Progenitor cell of endocrine pancreas (in vitro differentiated cells): Measurements from ENCODE around the gene RHOF. TPM values are rescaled to one million over a fixed set of nuclear protein-coding genes. Genes with fewer than 3 reads are reported as not detected.

Source experiments
- DNase-seq: peaks from one replicate; pipeline ENCODE4 v3.0.0; 2021; ENCODE audit warnings: low spot score; ENCODE audit not compliant: unreplicated experiment
- H3K27ac Mint-ChIP-seq: 2 replicates; pipeline ENCODE4 v1.8.0; 2021; ENCODE audit warnings: mild to moderate bottlenecking, moderate library complexity, mixed read lengths
- H3K27me3 Mint-ChIP-seq: 2 replicates; pipeline ENCODE4 v1.8.0; 2021; ENCODE audit warnings: mixed read lengths
- H3K36me3 Mint-ChIP-seq: 2 replicates; pipeline ENCODE4 v1.8.0; 2022; ENCODE audit warnings: mixed read lengths; ENCODE audit not compliant: insufficient read depth
- H3K4me1 Mint-ChIP-seq: 2 replicates; pipeline ENCODE4 v1.8.0; 2021; ENCODE audit warnings: low read depth, mixed read lengths
- H3K4me3 Mint-ChIP-seq: 2 replicates; pipeline ENCODE4 v1.8.0; 2021; ENCODE audit warnings: low read depth, mild to moderate bottlenecking, moderate library complexity, mixed read lengths
- H3K9me3 Mint-ChIP-seq: 2 replicates; pipeline ENCODE4 v1.8.0; 2021; ENCODE audit warnings: low read depth, mixed read lengths
- total RNA-seq: library from RNA; stranded (reverse); gene quantifications from 2 replicates; pipeline ENCODE4 v1.2.1, GENCODE V29; 2021
- TF ChIP-seq, protein P1 (sequence below): fragments of 200-600 bp; sonication (generic); IDR thresholded peaks from one replicate; pipeline ENCODE4 v1.5.0; 2021; ENCODE audit warnings: antibody characterized with exemption, mild to moderate bottlenecking; ENCODE audit not compliant: unreplicated experiment

Gene RHOF
- total RNA-seq, 1 donor from 2014 or later, result 36.0 TPM

DNA sequence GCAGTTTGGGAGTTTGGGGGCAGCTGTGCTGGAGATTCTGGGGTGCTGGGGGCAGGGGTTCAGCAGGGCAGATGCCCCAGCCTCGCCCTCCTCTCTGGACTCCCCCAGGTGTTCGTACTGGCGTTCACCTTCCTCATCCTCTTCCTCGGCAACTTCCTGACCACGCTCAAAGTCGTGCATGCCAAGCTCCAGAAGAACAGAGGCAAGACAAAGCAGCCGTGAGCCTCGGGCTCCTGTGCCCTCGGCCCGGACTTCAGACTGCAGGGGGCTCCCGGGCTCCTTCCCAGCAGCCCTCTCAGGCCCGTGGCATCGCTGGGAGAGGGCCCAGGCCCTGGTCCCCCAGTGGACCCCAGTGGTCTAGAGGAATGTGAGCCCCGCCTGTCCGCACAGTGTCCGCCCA, 18.0 kb downstream of the RHOF start:
- TF ChIP-seq, protein P1, sequence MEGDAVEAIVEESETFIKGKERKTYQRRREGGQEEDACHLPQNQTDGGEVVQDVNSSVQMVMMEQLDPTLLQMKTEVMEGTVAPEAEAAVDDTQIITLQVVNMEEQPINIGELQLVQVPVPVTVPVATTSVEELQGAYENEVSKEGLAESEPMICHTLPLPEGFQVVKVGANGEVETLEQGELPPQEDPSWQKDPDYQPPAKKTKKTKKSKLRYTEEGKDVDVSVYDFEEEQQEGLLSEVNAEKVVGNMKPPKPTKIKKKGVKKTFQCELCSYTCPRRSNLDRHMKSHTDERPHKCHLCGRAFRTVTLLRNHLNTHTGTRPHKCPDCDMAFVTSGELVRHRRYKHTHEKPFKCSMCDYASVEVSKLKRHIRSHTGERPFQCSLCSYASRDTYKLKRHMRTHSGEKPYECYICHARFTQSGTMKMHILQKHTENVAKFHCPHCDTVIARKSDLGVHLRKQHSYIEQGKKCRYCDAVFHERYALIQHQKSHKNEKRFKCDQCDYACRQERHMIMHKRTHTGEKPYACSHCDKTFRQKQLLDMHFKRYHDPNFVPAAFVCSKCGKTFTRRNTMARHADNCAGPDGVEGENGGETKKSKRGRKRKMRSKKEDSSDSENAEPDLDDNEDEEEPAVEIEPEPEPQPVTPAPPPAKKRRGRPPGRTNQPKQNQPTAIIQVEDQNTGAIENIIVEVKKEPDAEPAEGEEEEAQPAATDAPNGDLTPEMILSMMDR, result no peak
- DNase-seq, result no peak

DNA sequence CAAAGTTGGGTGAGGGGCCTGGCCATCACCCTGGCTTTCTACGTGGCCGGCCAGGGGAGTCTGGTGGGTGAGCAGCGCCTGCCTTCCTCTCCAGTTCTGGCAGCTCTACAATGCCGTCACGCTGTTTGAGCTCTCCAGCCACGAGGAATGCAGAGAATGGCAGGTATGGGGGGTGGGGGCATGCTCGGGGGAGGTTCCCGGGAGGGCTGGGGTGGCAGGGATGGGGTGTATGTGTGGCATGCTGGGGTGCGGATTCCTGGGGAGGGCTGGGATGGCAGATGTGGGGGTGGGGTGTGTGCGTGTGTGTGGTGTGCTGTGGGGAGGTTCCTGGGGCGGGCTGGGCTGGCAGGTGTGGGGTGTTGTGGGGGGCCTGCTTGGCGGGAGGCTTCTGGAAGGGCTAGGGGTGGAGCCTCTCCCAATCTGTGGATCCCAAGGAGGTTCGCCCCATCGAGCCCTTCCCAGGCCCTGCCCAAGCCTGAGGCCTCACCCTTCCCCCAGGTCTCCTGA, 18.5 kb downstream of the RHOF start:
- Mint-ChIP-seq H3K4me3 (no peak overlapping the region), H3K9me3 (no peaks in the 10 kb centered on the region), H3K4me1 (peaks cover 3% of the 10 kb centered on the region), H3K27ac (no peak overlapping the region), H3K36me3 (no peaks in the 10 kb centered on the region), H3K27me3 (no peaks in the 10 kb centered on the region)
- no peak for DNase-seq
- TF ChIP-seq, protein P1, result no peak

More for the DNA sequence above, 18.0 kb downstream of the RHOF start:
- no peak overlapping the region for H3K4me3 Mint-ChIP-seq
- H3K4me1 Mint-ChIP-seq, result peaks cover 1% of the 10 kb centered on the region
- peaks cover 1% of the 10 kb centered on the region for H3K36me3 Mint-ChIP-seq
- no peak overlapping the region for H3K27ac Mint-ChIP-seq
- H3K9me3 Mint-ChIP-seq, result no peaks in the 10 kb centered on the region
- no peaks in the 10 kb centered on the region for H3K27me3 Mint-ChIP-seq

DNA sequence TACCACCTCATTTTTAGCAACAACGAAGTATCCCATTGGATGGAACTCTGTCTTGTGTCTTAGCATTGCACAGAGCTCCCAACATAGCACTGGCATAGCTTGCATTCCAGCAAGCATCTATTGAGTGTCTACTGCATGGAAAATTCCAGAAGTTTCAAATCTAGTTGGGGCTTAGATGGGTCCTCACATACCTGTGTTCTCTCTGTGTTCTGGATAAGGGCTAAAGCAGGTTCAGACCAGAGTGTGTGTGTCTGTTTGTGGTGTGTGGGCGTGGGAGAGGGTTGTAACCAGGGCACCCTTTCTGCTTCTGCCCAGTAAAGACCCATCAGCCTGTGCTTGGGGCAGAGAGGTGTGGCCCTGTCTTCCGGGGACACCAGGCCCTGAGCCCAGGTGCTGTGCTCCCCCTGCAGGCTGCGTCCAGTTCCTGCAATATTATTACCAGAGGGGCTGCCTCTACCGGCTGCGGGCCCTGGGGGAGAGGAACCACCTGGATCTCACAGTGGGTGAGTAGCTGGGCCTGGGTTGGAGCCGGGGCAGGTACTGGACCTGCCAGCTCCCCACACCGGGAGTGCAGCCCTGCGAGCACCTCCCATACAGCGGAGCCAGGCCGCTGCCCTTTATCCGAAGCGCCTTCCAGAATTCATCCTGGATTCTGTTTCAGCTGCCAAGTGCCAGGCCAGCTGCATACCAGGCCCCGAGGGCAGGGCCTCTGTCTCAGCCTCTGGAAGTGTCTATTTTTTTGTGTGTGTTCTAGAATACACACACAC, 20.3 kb downstream of the RHOF start:
- Mint-ChIP-seq H3K36me3 (no peaks in the 10 kb centered on the region), H3K9me3 (no peaks in the 10 kb centered on the region), H3K27me3 (no peaks in the 10 kb centered on the region), H3K4me1 (peaks cover 3% of the 10 kb centered on the region), H3K4me3 (no peak overlapping the region), H3K27ac (peak overlapping the region; percentile 79)
- DNase-seq, result peak; percentile 66
- TF ChIP-seq, protein P1, result peak; percentile 88

DNA sequence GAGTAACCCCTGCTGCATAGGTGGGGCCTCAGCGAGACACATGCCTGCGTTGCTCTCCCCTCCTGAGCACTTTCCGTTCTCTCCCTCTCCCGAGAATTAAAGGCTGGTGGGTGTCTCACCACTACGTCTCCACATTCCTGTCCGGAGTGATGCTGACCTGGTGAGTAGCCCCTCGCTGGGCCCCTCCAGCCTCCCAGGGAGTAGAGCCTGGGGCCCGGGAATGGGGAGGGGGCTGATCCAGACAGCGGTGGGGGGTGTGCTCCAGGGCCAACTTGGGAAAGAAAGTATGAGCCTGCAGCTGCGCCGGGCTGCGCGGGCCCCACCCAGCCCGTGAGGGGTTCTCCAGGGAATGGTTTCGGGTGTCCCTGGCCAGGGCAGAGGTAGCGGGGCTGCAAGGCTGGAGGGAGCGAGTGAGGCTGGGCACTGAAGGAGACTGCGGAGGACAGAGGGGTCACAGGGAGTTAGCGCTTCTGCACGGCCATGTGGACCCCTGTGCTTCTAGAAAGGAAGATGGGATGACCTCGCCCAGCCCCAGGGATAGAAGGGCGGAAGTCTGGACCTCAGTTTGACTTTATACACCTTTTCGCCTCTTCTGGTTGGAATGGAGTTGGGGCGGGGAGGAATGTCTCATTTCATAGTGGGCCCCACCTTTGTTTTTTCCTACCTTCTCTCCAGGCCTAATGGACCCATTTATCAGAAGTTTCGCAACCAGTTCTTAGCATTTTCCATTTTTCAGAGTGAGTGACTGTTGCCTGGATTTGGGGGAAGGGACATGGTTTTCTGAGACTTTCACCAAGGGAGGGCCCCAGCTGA, 22.5 kb downstream of the RHOF start:
- no peaks in the 10 kb centered on the region for H3K9me3 Mint-ChIP-seq
- no peaks in the 10 kb centered on the region for H3K36me3 Mint-ChIP-seq
- no peak for DNase-seq
- TF ChIP-seq, protein P1, result no peak
- H3K27ac Mint-ChIP-seq, result no peak overlapping the region
- H3K4me1 Mint-ChIP-seq, result peaks cover 3% of the 10 kb centered on the region
- H3K4me3 Mint-ChIP-seq, result no peak overlapping the region
- H3K27me3 Mint-ChIP-seq, result no peaks in the 10 kb centered on the region

DNA sequence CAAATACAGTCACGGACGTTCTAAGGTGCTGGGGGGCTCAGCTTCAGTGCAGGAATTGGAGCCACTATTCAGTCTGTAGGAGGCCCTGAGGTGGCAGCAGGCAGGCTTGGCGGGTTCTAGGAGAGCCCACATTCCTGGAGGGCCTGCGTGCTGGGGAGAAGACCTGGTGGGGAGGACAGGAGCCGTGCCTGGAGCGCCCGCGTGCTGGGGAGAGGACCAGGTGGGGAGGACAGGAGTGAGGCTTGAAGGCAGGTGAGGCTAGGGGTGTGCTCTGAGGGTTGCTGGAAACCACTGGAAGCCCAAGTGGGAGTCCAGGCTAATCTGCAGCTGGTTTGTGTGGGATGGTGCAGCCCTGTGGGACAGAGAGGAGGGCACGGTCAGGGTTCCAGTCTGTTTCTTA, 23.1 kb downstream of the RHOF start:
- Mint-ChIP-seq H3K27me3 (no peaks in the 10 kb centered on the region), H3K4me1 (peaks cover 3% of the 10 kb centered on the region), H3K9me3 (no peaks in the 10 kb centered on the region), H3K4me3 (no peak overlapping the region), H3K27ac (no peak overlapping the region), H3K36me3 (no peaks in the 10 kb centered on the region)
- TF ChIP-seq, protein P1, result no peak
- no peak for DNase-seq
